WTC11 (cell line): ENCODE measurements around the gene ARSK.

Source experiments
- ESRRA ChIP-seq: sonication (generic); formaldehyde crosslinking; IDR thresholded peaks from 2 replicates; pipeline ENCODE4 v1.8.1; 2022; ENCODE audit warnings: mild to moderate bottlenecking, missing genetic modification reagents, borderline replicate concordance
- NR3C1 ChIP-seq: sonication (generic); formaldehyde crosslinking; conservative IDR thresholded peaks from 2 replicates; pipeline ENCODE4 v1.8.1; 2023; ENCODE audit warnings: low read depth, mild to moderate bottlenecking, missing genetic modification reagents
- TF ChIP-seq, protein P1 (sequence below): fragments of 200-600 bp; IDR thresholded peaks from 2 replicates; pipeline ENCODE4 v1.8.0; 2022; ENCODE audit warnings: antibody characterized with exemption
- TF ChIP-seq, protein P2 (sequence below): sonication (generic); formaldehyde crosslinking; IDR thresholded peaks from 2 replicates; pipeline ENCODE4 v1.8.0; 2022; ENCODE audit warnings: mild to moderate bottlenecking, missing genetic modification reagents
- TF ChIP-seq, protein P3 (sequence below): sonication (generic); formaldehyde crosslinking; IDR thresholded peaks from 2 replicates; pipeline ENCODE4 v1.8.1; 2023; ENCODE audit warnings: mild to moderate bottlenecking, missing genetic modification reagents
- TF ChIP-seq, protein P4 (sequence below): sonication (generic); formaldehyde crosslinking; IDR thresholded peaks from 2 replicates; pipeline ENCODE4 v1.8.1; 2023; ENCODE audit warnings: mild to moderate bottlenecking, missing genetic modification reagents, moderate library complexity
- TF ChIP-seq, protein P5 (sequence below): sonication (generic); formaldehyde crosslinking; IDR thresholded peaks from 2 replicates; pipeline ENCODE4 v1.8.1; 2023; ENCODE audit warnings: mild to moderate bottlenecking, missing genetic modification reagents

DNA sequence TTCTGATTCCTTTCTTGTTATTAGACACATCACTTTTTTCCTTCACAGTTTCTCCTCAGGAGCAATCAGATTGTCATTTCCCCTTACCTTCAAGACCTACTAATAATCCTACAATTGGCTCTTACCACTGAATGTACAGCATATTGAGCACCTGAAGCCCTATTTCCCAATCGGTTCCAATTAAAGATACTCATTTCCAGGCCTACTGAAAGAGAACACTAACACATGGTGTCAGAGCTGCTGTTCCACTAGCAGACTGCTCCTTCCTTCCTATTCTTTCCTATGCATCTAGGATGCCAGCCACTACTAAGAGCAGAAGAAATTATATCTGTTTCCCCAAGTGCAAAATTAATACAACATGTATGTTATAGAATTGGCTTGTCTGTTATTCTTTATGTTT, 34.7 kb upstream of the ARSK start:
- TF ChIP-seq NR3C1 (CRISPR knock-in tag) (no peak), ESRRA (CRISPR knock-in tag) (no peak)
- TF ChIP-seq, protein P1, sequence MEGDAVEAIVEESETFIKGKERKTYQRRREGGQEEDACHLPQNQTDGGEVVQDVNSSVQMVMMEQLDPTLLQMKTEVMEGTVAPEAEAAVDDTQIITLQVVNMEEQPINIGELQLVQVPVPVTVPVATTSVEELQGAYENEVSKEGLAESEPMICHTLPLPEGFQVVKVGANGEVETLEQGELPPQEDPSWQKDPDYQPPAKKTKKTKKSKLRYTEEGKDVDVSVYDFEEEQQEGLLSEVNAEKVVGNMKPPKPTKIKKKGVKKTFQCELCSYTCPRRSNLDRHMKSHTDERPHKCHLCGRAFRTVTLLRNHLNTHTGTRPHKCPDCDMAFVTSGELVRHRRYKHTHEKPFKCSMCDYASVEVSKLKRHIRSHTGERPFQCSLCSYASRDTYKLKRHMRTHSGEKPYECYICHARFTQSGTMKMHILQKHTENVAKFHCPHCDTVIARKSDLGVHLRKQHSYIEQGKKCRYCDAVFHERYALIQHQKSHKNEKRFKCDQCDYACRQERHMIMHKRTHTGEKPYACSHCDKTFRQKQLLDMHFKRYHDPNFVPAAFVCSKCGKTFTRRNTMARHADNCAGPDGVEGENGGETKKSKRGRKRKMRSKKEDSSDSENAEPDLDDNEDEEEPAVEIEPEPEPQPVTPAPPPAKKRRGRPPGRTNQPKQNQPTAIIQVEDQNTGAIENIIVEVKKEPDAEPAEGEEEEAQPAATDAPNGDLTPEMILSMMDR: no peak
- TF ChIP-seq, protein P2, sequence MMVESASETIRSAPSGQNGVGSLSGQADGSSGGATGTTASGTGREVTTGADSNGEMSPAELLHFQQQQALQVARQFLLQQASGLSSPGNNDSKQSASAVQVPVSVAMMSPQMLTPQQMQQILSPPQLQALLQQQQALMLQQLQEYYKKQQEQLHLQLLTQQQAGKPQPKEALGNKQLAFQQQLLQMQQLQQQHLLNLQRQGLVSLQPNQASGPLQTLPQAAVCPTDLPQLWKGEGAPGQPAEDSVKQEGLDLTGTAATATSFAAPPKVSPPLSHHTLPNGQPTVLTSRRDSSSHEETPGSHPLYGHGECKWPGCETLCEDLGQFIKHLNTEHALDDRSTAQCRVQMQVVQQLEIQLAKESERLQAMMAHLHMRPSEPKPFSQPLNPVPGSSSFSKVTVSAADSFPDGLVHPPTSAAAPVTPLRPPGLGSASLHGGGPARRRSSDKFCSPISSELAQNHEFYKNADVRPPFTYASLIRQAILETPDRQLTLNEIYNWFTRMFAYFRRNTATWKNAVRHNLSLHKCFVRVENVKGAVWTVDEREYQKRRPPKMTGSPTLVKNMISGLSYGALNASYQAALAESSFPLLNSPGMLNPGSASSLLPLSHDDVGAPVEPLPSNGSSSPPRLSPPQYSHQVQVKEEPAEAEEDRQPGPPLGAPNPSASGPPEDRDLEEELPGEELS (CRISPR knock-in tag): no peak
- TF ChIP-seq, protein P3, sequence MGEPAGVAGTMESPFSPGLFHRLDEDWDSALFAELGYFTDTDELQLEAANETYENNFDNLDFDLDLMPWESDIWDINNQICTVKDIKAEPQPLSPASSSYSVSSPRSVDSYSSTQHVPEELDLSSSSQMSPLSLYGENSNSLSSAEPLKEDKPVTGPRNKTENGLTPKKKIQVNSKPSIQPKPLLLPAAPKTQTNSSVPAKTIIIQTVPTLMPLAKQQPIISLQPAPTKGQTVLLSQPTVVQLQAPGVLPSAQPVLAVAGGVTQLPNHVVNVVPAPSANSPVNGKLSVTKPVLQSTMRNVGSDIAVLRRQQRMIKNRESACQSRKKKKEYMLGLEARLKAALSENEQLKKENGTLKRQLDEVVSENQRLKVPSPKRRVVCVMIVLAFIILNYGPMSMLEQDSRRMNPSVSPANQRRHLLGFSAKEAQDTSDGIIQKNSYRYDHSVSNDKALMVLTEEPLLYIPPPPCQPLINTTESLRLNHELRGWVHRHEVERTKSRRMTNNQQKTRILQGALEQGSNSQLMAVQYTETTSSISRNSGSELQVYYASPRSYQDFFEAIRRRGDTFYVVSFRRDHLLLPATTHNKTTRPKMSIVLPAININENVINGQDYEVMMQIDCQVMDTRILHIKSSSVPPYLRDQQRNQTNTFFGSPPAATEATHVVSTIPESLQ: no peak
- TF ChIP-seq, protein P4, sequence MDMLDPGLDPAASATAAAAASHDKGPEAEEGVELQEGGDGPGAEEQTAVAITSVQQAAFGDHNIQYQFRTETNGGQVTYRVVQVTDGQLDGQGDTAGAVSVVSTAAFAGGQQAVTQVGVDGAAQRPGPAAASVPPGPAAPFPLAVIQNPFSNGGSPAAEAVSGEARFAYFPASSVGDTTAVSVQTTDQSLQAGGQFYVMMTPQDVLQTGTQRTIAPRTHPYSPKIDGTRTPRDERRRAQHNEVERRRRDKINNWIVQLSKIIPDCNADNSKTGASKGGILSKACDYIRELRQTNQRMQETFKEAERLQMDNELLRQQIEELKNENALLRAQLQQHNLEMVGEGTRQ: no peak
- TF ChIP-seq, protein P5, sequence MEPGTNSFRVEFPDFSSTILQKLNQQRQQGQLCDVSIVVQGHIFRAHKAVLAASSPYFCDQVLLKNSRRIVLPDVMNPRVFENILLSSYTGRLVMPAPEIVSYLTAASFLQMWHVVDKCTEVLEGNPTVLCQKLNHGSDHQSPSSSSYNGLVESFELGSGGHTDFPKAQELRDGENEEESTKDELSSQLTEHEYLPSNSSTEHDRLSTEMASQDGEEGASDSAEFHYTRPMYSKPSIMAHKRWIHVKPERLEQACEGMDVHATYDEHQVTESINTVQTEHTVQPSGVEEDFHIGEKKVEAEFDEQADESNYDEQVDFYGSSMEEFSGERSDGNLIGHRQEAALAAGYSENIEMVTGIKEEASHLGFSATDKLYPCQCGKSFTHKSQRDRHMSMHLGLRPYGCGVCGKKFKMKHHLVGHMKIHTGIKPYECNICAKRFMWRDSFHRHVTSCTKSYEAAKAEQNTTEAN: no peak
